TTC549 (cell line): ENCODE measurements around the gene GSK3B.
"Not testable (repeated sequence)": the region's sequence is repeated elsewhere in the genome, so short reads cannot be mapped to it uniquely, and the experiment has no call there.

ENCODE experiments used
- FAIRE-seq: peaks from 2 replicates; lab custom pipeline; 2012; peaks lifted over from hg19 to GRCh38; lab: Jason Lieb, UNC

The GSK3B gene

DNA sequence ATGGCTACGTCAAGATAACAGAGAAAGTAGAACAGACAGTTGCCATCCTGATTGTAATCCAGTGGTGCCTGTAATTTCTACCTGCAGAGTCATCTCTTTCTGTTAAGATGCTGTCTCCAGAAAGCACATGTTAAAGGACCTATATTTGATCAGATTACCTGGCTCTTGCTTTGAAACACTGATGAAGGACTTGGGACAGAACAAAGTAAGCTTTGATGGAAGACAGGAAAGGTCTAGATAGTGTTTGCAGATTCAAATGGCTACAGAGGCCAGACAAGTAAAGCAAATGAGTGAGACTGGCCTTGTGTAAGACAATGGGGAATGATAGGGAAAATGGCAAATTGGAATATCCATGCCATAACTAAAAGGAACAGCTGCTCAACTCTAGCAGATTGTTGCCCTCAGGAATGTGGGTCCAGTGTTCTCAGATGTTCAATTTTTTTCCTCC lies 1.8 kb upstream of the GSK3B start:
- no peak for FAIRE-seq

DNA sequence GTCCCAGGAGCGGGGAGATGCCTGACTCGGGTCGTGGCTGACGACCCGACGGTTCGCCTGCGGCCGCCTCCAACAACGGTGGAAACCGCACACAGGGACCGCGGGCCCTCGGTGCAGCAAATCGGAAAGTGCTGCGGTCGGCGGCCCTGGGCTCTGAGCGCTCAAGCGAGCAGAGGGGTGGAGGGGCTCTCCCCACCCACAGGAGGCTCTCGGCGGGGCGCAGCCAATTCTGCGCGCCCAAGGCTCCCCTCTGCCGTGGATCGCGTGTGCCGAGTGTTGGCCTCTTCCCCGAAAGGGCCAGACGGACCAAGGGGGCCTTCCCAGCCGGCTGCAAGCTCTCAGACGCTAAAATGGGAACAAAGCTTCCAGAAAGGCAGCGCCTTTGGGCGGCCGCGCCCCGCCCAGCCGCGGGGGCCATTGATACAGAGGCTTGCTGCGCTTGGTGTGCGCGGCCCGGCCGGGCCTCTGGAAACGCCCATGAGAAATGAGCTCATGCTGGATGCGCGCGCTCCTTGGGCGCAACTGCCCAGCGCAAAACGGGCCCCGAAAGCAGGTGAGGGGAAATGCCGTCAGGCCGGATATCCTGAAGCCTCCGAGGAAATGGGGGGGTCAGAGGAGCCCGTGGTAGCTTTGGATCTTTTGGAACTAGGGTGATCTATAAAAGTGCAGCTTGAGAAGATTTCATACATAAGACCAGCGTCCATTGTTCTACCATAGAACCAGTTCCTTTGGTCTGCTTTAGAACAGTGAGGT lies 1.2 kb upstream of the GSK3B start:
- no peak for FAIRE-seq

DNA sequence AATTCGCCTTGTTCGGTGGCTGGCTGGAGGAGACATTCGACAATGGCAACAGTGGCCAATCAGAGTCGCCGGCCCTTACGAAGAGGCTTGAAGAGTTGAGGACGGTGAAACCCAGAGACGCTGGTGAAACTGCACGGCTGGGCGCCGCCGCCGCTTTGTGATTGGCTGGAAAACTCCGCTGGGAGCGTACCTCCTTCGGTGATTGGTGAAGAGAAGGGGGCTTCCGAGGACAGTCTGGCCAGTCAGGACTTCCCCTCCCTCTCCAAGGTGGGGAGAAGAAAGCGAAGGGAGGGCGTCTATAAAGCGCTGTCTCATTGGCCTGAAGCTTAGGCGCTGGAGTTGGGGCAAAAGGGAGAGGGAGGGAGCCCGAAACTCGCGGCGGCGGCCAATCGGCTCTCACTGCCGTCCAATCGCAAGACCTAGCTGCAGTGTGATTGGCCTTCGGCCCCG lies 554 bp upstream of the GSK3B start:
- peak; percentile 99 for FAIRE-seq

DNA sequence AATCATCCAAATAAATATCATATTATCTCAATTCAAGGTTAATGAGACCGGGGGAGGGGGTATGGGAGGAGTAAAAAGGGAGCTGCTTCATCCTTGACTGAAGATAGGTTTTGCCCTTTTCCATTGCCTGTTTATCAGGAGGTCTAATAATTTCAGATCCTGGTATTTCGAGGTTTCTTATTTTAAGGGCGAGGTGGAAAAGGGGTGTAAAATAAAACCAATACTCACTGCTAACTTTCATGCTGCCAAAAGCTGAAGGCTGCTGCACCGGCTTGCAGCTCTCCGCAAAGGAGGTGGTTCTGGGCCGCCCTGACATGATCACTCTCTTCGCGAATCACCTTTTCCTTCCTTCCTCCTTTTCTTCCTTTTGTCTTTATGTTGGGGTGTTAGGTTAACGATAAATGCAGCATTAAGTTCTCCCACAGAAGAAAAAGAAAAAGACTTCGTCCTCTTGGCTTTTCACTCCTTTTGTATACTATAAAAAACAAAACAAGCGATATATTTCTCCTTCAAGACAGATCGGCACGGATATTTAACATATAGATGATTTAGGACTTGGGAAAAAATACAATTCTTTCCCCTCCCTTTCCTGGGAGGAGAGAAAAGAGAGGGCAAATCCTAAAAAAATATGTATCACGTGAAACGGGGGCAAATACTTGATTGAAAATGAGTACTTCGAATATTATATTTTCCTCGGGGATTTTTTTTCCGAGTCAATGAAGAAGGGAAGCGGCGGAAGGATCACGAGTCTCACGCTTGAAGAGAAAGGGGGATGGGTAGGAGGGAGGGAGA lies 932 bp downstream of the GSK3B start:
- FAIRE-seq = no peak

DNA sequence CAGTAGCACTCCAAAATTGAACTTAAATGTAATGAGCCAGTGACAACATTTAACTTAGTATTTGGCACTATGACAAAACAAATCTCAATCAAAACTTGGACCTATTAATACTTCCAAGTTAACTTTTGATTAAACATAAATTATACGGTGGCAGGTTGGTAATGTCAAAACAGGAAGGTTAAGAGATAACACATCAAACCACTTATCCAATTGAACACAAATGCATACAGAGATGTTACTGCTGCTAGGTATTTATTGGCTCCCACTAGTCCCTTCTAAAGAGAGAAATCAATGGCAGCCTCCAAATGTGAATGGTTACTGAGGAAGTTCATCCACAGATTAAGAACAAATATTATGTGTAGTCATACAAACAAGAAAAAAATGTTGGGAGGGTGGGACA lies 1.8 kb downstream of the GSK3B start:
- FAIRE-seq = no peak

DNA sequence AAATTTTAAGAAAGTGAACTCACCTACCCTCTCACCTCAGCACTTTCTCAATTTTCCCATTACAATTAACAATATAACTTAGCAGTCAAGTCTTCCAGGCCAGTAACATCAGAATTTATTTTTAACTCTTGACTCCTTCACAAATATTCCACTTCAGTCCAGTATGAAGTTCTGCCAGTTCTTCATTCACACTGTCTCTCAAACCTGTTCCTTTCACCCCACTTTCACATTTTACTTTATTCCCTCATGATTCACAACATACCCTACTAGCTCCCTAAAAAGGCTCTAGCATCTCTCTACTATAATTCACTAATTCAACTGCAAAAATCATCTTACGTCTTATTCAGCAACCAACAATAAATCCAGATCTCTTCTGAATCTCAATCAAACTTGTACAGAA lies 3.8 kb downstream of the GSK3B start:
- no peak for FAIRE-seq

DNA sequence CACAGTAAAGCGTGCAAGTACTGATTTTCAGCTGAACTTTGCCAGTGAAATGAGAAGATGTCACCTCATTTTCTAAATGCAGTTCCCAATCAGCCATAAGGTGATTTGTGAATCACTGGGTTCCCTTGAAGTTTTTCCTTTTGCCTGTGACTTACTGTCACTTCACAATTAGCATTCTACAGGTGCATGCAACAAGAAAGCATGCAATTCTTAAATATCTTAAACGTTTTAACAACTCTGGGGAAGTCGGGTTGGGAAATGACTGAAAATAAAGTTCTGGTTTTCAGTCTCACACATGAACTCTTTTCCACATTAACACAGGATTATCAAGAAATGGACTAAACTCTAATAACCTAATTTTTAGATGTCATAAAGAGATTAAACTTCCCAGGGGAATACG lies 5.2 kb downstream of the GSK3B start:
- FAIRE-seq = no peak

DNA sequence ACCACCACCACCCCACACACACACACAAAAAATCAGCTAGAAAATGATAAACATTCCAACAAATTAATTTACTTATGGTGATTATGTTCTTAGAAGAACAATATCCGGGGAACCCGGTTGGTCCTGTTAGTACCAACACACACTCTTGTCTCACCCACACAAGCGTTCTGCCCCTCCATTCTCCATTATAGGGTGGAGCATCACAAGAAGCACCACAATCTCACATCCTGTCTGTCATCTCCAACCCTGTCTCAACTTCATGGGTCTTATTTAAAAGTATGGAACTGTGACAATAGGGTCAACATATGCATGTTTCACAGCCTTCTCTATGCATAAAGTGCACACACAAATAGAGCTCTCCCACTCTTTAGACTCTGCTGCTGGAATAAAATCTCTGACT lies 5.6 kb downstream of the GSK3B start:
- no peak for FAIRE-seq

DNA sequence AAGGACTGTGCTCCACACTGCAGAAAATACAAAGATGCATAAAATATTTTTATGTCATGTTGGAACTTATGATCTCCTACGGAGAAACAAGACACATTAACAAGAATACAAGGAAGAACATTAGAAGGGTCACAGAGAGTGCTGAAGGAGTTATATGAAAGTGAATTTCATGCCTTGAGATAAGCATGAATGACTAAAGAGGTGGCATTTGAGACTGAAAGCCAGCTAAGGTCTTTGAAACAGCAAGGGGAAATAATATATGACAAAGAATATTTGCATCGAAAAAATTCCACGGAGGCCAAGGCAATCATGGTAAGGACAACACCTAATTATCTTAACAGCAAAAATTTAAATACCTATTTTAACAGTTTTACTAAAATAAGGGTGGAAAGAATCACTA lies 12.5 kb downstream of the GSK3B start:
- FAIRE-seq = no peak

DNA sequence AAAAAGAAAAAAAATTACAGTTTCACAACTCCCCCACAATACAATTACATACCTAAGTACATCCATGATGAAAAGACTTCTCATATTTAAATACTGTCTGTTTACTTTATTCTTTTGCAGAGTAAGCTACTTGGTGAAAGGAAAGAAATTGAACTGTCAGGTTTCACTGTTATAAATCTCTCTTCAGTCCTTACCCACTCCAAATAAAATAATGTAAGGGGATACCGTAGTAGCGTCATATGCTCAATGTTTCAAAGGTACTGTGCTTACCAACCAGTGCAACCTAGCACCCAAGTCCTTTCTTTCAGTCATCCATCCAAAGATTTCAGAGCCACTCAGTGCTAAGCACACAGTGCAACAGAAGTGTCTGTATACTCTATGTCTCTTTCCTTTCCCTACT lies 13.4 kb downstream of the GSK3B start:
- FAIRE-seq = no peak

DNA sequence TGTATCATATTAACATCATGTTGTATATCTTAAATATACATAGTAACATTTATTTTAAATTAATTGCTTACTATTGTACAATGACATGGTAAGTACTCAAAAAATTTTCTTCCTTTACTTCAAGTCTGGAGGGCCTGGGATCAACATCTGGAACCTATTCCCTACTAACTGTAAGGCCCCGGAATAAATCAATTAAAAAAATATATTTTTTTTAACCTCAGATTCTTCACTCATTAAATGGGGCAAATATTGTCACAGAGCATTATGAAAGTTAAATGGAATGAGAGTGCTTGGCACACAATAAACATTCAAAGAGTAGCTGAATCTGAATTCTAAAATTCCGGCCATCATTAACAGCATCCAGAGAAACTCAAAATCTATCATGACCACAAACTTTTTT lies 16.5 kb downstream of the GSK3B start:
- FAIRE-seq = no peak

DNA sequence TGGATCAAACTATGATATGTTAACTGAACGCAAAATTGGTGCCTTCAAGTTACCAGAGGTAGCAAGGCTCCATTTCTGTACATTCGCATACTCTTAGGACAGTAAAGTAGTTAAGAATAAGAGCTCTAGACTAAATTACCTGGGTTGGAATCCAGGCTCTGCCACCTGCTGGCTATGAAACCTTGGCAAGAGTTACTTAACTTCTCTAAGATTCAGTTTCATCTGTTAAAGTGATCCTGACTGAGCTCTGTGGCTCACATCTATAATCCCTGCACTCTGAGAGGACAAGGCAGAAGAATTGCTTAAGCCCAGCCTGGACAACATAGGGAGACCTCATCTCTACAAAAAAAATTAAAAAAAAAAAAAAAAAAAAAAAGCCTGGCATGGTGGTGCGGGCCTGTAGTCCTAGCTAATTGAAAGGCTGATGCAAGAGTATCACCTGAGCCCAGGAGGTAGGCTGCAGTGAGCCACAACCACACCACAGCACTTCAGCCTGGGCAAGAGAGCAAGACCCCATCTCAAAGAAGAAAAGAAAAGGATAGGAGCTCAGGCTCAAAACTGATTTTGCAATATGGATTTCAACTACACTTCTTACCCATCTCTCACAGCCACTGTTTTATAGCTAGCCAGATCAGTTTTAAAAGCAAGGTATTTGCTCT lies 21.3 kb downstream of the GSK3B start:
- FAIRE-seq = no peak

DNA sequence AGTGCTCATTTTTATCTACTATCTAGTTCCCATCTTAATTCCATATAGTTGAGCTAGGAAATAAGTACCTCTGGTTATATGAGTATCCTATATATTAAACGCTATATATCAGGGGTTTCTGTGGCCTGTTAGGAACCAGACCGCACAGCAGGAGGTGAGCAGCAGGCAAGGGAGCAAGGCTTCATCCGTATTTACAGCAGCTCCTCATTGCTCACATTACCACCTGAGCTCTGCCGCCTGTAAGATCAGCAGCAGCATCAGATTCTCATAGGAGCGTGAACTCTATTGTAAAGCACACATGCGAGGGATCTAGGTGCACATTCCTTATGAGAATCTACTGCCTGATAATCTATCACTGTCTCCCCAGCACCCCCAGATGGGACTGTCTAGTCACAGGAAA lies 23.0 kb downstream of the GSK3B start:
- no peak for FAIRE-seq

DNA sequence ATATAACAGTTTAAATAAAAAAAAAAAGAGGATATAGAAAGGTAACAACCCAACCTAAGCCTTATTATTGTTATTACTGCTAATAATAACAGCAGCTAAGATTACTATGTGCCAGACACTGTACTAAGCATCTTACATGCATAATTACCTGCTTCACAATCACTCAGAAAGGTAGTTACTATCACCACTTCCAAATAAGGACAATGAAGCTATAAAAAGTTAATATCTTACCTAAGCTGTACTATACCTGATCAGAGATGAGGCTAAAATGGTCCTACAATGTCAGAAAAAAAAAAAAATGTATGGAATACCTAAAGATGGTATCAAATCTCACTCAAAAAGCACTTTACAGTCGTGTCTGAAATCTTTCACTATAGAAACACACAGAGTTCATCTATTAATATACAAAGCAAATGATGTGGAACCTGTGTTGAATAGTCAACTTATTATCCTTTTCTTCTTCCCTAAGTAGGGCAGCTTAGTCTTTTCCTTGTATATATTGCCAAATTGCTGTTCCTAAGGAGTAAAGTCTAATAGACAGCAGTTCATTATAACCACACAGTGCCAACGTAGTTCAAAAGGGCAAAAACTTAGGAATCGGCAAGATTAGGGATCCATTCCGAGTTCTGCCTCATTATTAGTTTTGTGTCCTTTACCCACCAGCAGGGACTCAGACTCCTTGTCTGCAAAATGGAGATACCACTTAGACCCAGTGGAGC lies 23.8 kb downstream of the GSK3B start:
- FAIRE-seq = no peak

DNA sequence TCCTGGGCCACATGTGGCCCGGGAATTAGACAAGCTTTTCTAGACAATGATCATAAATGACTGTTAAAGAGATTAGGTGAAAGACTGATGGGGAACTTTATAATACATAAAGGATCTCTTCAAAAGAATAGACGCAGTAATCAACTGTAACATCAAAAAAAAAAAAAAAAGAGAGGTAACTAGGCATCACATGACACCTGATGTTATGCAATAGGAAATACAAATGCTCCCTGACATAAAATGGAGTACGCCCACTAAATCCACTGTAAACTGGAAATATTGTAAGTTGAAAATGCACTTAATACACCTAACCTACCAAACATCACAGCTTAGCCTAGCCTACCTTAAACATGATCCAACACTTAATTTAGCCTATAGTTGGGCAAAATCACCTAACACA lies 27.2 kb downstream of the GSK3B start:
- FAIRE-seq = no peak

DNA sequence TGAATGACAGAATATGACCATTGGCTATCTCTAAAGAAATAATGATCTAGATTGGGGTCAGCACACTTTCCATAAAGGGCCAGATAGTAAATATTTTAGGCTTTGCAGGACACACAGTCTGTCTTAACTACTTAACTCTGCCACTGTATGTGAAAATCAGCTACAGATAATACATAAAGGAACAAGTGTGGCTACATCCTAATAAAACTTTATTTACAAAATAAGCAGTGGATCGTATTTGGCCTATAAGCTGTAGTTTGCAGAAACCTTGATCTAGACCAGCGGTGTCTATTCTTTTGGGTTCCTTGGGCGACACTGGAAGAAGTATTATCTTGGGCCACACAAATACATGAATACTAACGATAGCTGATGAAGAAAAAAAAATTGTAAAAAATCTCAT lies 27.6 kb downstream of the GSK3B start:
- FAIRE-seq = no peak

DNA sequence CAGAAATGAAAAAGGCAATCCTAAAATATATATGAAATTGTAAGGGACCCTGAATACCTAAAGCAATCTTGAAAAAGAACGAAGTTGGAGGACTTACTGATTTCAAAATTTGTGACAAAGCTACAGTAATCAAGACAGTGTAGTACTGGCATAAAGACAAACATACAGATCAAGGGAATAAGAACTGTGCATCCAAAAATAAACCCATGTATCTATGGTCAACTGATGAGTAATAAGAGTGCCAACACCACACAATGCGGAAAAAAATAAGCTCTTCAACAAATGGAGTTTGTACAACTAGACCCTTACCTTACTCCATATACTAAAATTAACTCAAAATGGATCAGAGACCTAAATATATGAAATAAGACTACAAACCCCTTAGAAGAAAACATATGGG lies 29.6 kb downstream of the GSK3B start:
- FAIRE-seq = no peak

DNA sequence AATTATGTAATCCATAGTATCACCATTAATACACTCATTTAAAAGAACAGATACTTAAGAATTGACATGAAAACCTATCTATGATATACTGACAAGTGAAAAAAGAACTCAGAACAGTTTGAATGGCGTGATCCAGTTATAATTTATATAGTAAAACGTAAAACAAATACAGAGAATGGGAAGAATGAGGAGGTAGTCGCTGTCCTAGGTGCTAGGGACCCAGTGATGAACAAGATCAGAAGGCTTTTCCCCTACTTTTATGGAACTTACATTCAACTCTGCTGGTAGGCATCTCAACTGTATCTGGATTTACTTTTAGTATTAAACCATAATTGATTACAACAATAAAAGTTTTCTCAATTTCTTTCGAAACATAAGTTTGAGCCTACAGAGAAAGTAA lies 31.8 kb downstream of the GSK3B start:
- FAIRE-seq = no peak

DNA sequence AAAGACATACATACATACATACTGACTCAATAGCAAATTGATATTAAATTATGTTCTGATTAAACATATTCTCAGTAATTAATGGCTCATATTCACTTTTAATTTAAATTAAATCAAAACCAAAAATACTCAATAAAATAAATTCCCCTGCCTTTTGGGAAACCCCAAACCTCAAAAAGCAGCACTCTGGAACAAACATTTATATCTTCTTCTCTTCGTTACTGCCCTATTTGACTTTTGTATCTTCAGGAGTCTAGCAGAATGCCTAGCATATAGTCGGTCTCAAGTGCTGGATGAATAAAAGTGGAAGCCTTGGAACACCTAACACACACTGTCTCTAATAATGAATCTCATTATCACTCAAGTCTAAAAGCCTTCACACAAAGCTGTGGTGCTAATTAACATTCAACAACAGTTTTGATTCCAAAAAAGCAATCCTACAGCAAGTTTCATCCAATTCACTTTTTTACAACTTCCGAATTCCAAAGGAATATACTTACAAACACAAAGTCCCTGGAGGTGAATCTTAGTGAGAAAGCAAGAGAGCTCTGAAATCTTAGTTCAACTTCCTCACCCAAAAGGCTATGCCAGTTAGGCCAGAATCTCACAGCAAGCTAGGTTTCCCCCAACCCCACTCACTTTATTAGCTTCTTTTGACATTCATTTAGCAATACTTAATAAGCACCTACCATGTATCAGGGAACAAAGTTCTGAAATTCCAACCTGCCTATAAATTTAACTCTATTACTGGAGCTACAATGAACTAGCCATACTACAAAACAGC lies 35.0 kb downstream of the GSK3B start:
- FAIRE-seq = no peak

DNA sequence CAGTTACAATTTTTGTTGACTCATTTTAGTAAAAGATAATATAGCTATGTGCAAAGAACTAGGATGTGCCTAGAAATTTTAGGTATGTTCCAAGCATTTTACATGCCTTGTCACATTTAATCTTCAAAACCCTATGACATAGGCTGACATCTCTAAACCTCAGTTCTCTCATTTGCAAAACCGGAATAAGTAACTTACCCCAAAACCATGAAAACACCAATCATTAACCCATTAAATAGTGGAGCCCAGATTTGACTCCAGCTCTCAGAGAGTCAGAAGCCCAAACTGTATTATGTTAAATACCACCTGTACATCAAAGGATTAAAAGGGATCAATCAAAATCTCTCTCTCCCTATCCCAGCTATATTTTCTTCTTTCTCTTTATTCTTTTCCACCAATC lies 36.6 kb downstream of the GSK3B start:
- no peak for FAIRE-seq

DNA sequence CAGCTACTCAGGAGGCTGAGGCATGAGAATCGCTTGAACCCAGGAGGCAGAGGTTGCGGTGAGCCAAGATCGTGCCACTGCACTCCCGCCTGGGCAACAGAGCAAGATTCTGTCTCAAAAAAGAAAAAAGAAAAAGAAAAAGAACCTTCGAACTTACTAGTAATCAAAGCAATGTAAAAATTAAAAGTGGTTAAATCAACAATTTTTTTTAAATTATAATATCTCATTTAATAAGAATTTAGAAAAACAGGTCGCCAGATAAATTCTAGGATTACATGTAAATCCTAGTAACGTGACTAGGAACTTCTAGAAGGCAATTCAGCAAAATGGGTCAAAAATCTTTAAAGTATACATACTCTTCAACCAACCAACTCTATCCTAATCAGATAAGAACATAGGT lies 37.2 kb downstream of the GSK3B start:
- no peak for FAIRE-seq

DNA sequence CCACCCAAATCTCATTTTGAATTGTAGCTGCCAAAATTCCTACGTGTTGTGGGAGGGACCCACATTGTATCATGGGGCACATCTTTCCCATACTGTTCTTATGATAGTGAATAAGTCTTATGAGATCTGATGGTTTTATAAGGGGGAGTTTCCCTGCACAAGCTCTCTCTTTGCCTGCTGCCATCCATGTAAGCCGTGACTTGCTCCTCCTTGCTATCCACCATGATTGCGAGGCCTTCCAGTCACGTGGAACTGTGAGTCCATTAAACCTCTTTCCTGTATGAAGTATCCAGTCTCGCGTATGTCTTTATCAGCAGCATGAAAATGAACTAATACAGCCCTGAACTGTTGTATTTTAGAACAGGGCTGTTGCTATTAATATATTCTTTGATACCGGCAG lies 40.6 kb downstream of the GSK3B start:
- not testable (repeated sequence) for FAIRE-seq
